ENCODE data around the gene ABI2. TPM values are rescaled to one million over a fixed set of nuclear protein-coding genes. Genes with fewer than 3 reads are reported as not detected.
"Not testable (repeated sequence)": the region's sequence is repeated elsewhere in the genome, so short reads cannot be mapped to it uniquely, and the experiment has no call there.

ABI2 gene
- total and polyA plus RNA-seq, 4 experiments from 2014 or later = 19.7 to 39.1 (median 26.3) TPM

GRCh38 chr2:203340791-203341487 is 12.7 kb downstream of the ABI2 start:
- H3K9me3 Mint-ChIP-seq = peaks cover 0 to 2% (median 0%) of the 10 kb centered on the region in 8 donors
- POLR2A ChIA-PET (ENCODE audit: partially characterized antibody) = no interaction called here
- DNase-seq = no peak
- H3K27me3 Mint-ChIP-seq = no peaks in the 10 kb centered on the region
- no peak overlapping the region for H3K27ac Mint-ChIP-seq
- H3K4me1 Mint-ChIP-seq = peaks cover 0 to 9% (median 6%) of the 10 kb centered on the region in 4 donors
- Histone ChIP-seq H3K36me3 (ENCODE audit: insufficient read depth, low read length) (no peaks in the 10 kb centered on the region), H3K9me3 (ENCODE audit: control insufficient read depth in 1 of 2, low read length in 2 of 2) (no peaks in the 10 kb centered on the region), H3K27me3 (ENCODE audit: insufficient read depth, low read length) (no peaks in the 10 kb centered on the region), H3K4me3 (ENCODE audit: low read length in 2 of 2) (no peak overlapping the region), H3K27ac (ENCODE audit: low read depth, low read length) (no peak overlapping the region), H3K4me1 (ENCODE audit: insufficient read depth, low read length) (no peaks in the 10 kb centered on the region)
- intact Hi-C loops (cut with micrococcal nuclease) = no loop called here
- CTCF ChIA-PET (ENCODE audit: partially characterized antibody) = no interaction called here
- H3K36me3 Mint-ChIP-seq = peaks cover 16 to 32% of the 10 kb centered on the region in 2 donors
- H3K4me3 Mint-ChIP-seq = no peak overlapping the region

GRCh38 chr2:203341741-203342310 is 13.6 kb downstream of the ABI2 start:
- peaks cover 0 to 2% (median 0%) of the 10 kb centered on the region in 8 donors for H3K9me3 Mint-ChIP-seq
- ChIA-PET POLR2A (ENCODE audit: partially characterized antibody) (interaction anchor here (0.7 kb wide), 1 partner anchor 23 kb away, joined by 3 read pairs; no protein-coding TSS in a partner anchor), CTCF (ENCODE audit: partially characterized antibody) (no interaction called here)
- peaks cover 0 to 12% (median 9%) of the 10 kb centered on the region in 4 donors for H3K4me1 Mint-ChIP-seq
- intact Hi-C loops (cut with micrococcal nuclease) = no loop called here
- H3K36me3 Mint-ChIP-seq = peaks cover 14 to 36% of the 10 kb centered on the region in 2 donors
- Histone ChIP-seq H3K27ac (ENCODE audit: low read depth, low read length) (no peak overlapping the region), H3K27me3 (ENCODE audit: insufficient read depth, low read length) (no peaks in the 10 kb centered on the region), H3K36me3 (ENCODE audit: insufficient read depth, low read length) (no peaks in the 10 kb centered on the region), H3K4me1 (ENCODE audit: insufficient read depth, low read length) (no peaks in the 10 kb centered on the region), H3K9me3 (ENCODE audit: control insufficient read depth in 1 of 2, low read length in 2 of 2) (no peaks in the 10 kb centered on the region), H3K4me3 (ENCODE audit: low read length in 2 of 2) (no peak overlapping the region)
- H3K27me3 Mint-ChIP-seq = no peaks in the 10 kb centered on the region
- H3K4me3 Mint-ChIP-seq = no peak overlapping the region
- DNase-seq = no peak
- H3K27ac Mint-ChIP-seq = no peak overlapping the region

- Mint-ChIP-seq H3K4me1 (peaks cover 0 to 14% (median 10%) of the 10 kb centered on the region in 4 donors), H3K27ac (peak overlapping the region in 1 of 7 donors; percentile 56), H3K36me3 (peaks cover 14 to 36% of the 10 kb centered on the region in 2 donors)
- H3K27me3 ChIP-seq (ENCODE audit: insufficient read depth, low read length); H3K9me3 Mint-ChIP-seq; H3K27me3 Mint-ChIP-seq; intact Hi-C loops (cut with micrococcal nuclease); CTCF ChIA-PET (ENCODE audit: partially characterized antibody); H3K4me3 ChIP-seq (ENCODE audit: low read length in 2 of 2); H3K36me3 ChIP-seq (ENCODE audit: insufficient read depth, low read length); H3K9me3 ChIP-seq (ENCODE audit: control insufficient read depth in 1 of 2, low read length in 2 of 2); DNase-seq; H3K27ac ChIP-seq (ENCODE audit: low read depth, low read length); H3K4me1 ChIP-seq (ENCODE audit: insufficient read depth, low read length); POLR2A ChIA-PET (ENCODE audit: partially characterized antibody); H3K4me3 Mint-ChIP-seq: not testable (repeated sequence)
Measured at GRCh38 chr2:203342374-203342773, 14.2 kb downstream of the ABI2 start.

GRCh38 chr2:203344667-203345066 is 16.5 kb downstream of the ABI2 start:
- Mint-ChIP-seq H3K27ac (no peak overlapping the region), H3K4me3 (no peak overlapping the region), H3K27me3 (no peaks in the 10 kb centered on the region), H3K4me1 (peaks cover 0 to 18% (median 8%) of the 10 kb centered on the region in 4 donors), H3K36me3 (peaks cover 14 to 36% of the 10 kb centered on the region in 2 donors), H3K9me3 (peaks cover 0 to 2% (median 0%) of the 10 kb centered on the region in 8 donors)
- ChIA-PET CTCF (ENCODE audit: partially characterized antibody) (interaction anchor here (0.8 to 1.1 kb wide), 2 partner anchors 17 to 30 kb away, joined by 3 read pairs; no protein-coding TSS in a partner anchor), POLR2A (ENCODE audit: partially characterized antibody) (no interaction called here)
- intact Hi-C loops (cut with micrococcal nuclease) = no loop called here
- no peaks in the 10 kb centered on the region for H3K27me3 ChIP-seq (ENCODE audit: insufficient read depth, low read length)
- no peak overlapping the region for H3K27ac ChIP-seq (ENCODE audit: low read depth, low read length)
- no peaks in the 10 kb centered on the region for H3K9me3 ChIP-seq (ENCODE audit: control insufficient read depth in 1 of 2, low read length in 2 of 2)
- H3K36me3 ChIP-seq (ENCODE audit: insufficient read depth, low read length) = no peaks in the 10 kb centered on the region
- no peak overlapping the region for H3K4me3 ChIP-seq (ENCODE audit: low read length in 2 of 2)
- no peaks in the 10 kb centered on the region for H3K4me1 ChIP-seq (ENCODE audit: insufficient read depth, low read length)
- DNase-seq = no peak

GRCh38 chr2:203346612-203347011 is 18.4 kb downstream of the ABI2 start:
- intact Hi-C loops (cut with micrococcal nuclease) = no loop called here

GRCh38 chr2:203347375-203347774 is 19.2 kb downstream of the ABI2 start:
- no peaks in the 10 kb centered on the region for H3K27me3 ChIP-seq (ENCODE audit: insufficient read depth, low read length)
- ChIA-PET CTCF (ENCODE audit: partially characterized antibody) (no interaction called here), POLR2A (ENCODE audit: partially characterized antibody) (no interaction called here)
- no peaks in the 10 kb centered on the region for H3K36me3 ChIP-seq (ENCODE audit: insufficient read depth, low read length)
- intact Hi-C loops (cut with micrococcal nuclease) = no loop called here
- H3K27me3 Mint-ChIP-seq = no peaks in the 10 kb centered on the region
- H3K36me3 Mint-ChIP-seq = peaks cover 9 to 34% of the 10 kb centered on the region in 2 donors
- H3K4me3 Mint-ChIP-seq = no peak overlapping the region
- no peak overlapping the region for H3K27ac ChIP-seq (ENCODE audit: low read depth, low read length)
- DNase-seq = no peak
- no peaks in the 10 kb centered on the region for H3K9me3 ChIP-seq (ENCODE audit: control insufficient read depth in 1 of 2, low read length in 2 of 2)
- no peaks in the 10 kb centered on the region for H3K4me1 ChIP-seq (ENCODE audit: insufficient read depth, low read length)
- H3K4me3 ChIP-seq (ENCODE audit: low read length in 2 of 2) = no peak overlapping the region
- peaks cover 0 to 2% (median 0%) of the 10 kb centered on the region in 8 donors for H3K9me3 Mint-ChIP-seq
- H3K27ac Mint-ChIP-seq = no peak overlapping the region
- H3K4me1 Mint-ChIP-seq = peaks cover 0 to 12% (median 8%) of the 10 kb centered on the region in 4 donors

More at GRCh38 chr2:203346612-203347011, 18.4 kb downstream of the ABI2 start:
- Histone ChIP-seq H3K4me1 (ENCODE audit: insufficient read depth, low read length) (no peaks in the 10 kb centered on the region), H3K9me3 (ENCODE audit: control insufficient read depth in 1 of 2, low read length in 2 of 2) (no peaks in the 10 kb centered on the region), H3K27ac (ENCODE audit: low read depth, low read length) (no peak overlapping the region), H3K36me3 (ENCODE audit: insufficient read depth, low read length) (no peaks in the 10 kb centered on the region), H3K27me3 (ENCODE audit: insufficient read depth, low read length) (no peaks in the 10 kb centered on the region), H3K4me3 (ENCODE audit: low read length in 2 of 2) (no peak overlapping the region)
- ChIA-PET CTCF (ENCODE audit: partially characterized antibody) (no interaction called here), POLR2A (ENCODE audit: partially characterized antibody) (no interaction called here)
- Mint-ChIP-seq H3K27ac (peak overlapping the region in 1 of 7 donors; percentile 10), H3K4me1 (peaks cover 0 to 12% (median 7%) of the 10 kb centered on the region in 4 donors), H3K27me3 (no peaks in the 10 kb centered on the region), H3K9me3 (peaks cover 0 to 2% (median 0%) of the 10 kb centered on the region in 8 donors), H3K4me3 (no peak overlapping the region), H3K36me3 (peaks cover 10 to 31% of the 10 kb centered on the region in 2 donors)
- DNase-seq = no peak

- Histone ChIP-seq H3K4me1 (ENCODE audit: insufficient read depth, low read length) (no peaks in the 10 kb centered on the region), H3K4me3 (ENCODE audit: low read length in 2 of 2) (no peak overlapping the region), H3K36me3 (ENCODE audit: insufficient read depth, low read length) (no peaks in the 10 kb centered on the region), H3K27me3 (ENCODE audit: insufficient read depth, low read length) (no peaks in the 10 kb centered on the region), H3K9me3 (ENCODE audit: control insufficient read depth in 1 of 2, low read length in 2 of 2) (no peaks in the 10 kb centered on the region), H3K27ac (ENCODE audit: low read depth, low read length) (no peak overlapping the region)
- H3K27ac Mint-ChIP-seq = no peak overlapping the region
- H3K27me3 Mint-ChIP-seq = no peaks in the 10 kb centered on the region
- intact Hi-C loops (cut with micrococcal nuclease) = no loop called here
- H3K4me1 Mint-ChIP-seq = peaks cover 0 to 3% (median 2%) of the 10 kb centered on the region in 4 donors
- ChIA-PET CTCF (ENCODE audit: partially characterized antibody) (interaction anchor here (0.5 kb wide), 1 partner anchor 52 kb away, joined by 3 read pairs; no protein-coding TSS in a partner anchor), POLR2A (ENCODE audit: partially characterized antibody) (interaction anchor here (0.5 kb wide), 1 partner anchor 169 kb away, joined by 4 read pairs; no protein-coding TSS in a partner anchor)
- peaks cover 4 to 20% of the 10 kb centered on the region in 2 donors for H3K36me3 Mint-ChIP-seq
- DNase-seq = no peak
- no peak overlapping the region for H3K4me3 Mint-ChIP-seq
- no peaks in the 10 kb centered on the region for H3K9me3 Mint-ChIP-seq
Measured at GRCh38 chr2:203352604-203353255, 24.5 kb downstream of the ABI2 start.

Measured in CD4-positive, alpha-beta memory T cell (primary cell).